HEK293T (cell line): ENCODE data around the gene CLASP1.

Experiments
- BHLHE40 ChIP-seq: fragments of 450-650 bp; IDR thresholded peaks from 2 replicates; pipeline ENCODE4 v1.6.1; 2016; ENCODE audit warnings: mild to moderate bottlenecking, moderate library complexity, borderline replicate concordance
- FOXK2 ChIP-seq: fragments of 450-650 bp; IDR thresholded peaks from 2 replicates; pipeline ENCODE4 v1.6.1; 2016; ENCODE audit warnings: mild to moderate bottlenecking
- FOXM1 ChIP-seq: fragments of 450-650 bp; IDR thresholded peaks from 2 replicates; pipeline ENCODE4 v1.6.1; 2017; ENCODE audit warnings: mild to moderate bottlenecking, borderline replicate concordance
- HDGF ChIP-seq: fragments of 450-650 bp; IDR thresholded peaks from 2 replicates; pipeline ENCODE4 v1.6.1; 2017; ENCODE audit warnings: antibody characterized with exemption, borderline replicate concordance
- L3MBTL2 ChIP-seq: fragments of 450-650 bp; conservative IDR thresholded peaks from 2 replicates; pipeline ENCODE4 v1.6.1; 2016; ENCODE audit warnings: mild to moderate bottlenecking
- SP1 ChIP-seq: fragments of 450-650 bp; IDR thresholded peaks from 2 replicates; pipeline ENCODE4 v1.6.1; 2017
- SUZ12 ChIP-seq: fragments of 450-650 bp; IDR thresholded peaks from 2 replicates; pipeline ENCODE4 v1.6.1; 2016; ENCODE audit warnings: mild to moderate bottlenecking
- TARDBP ChIP-seq: fragments of 450-650 bp; IDR thresholded peaks from 2 replicates; pipeline ENCODE4 v1.6.1; 2016
- ZNF384 ChIP-seq: fragments of 450-650 bp; IDR thresholded peaks from 2 replicates; pipeline ENCODE4 v1.6.1; 2016

DNA sequence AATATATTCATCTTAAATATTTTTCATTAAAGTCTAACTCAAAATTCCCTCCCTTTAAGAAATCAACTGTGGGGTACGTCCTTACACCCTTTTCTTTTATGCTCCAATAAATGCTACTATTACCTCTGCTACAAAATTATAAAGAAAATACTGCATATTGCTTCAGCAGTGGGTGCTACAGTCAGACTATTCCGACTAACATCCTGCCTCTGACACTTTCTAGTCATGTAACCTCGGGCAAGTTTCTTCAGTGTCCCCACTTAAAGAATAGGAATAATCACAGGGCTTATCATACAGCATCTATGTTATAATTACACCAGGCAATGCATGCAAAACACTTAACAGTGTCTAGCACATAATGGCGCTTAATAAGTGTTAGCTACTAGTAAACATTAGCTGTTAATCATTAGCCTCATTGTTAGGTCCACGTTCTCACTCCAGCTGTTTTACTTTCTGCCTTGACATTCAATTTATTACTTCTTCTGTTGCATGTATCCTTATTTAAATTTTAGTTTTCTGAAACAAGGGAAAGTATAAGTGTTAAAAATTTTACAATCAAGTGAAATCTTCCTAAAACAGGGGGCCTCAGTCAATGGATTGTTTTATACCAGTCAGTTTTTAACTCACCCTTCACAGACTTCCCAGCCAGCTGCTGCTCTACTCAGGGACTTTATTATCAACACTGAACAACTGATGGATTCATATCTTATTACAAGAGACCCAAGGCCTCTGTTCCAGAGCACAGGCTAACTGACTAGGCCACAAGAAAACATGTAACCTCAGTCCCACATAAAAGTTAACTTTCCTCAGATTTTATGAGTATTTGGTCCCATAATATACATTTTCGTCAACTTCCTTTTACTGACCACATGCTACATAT, 54.0 kb downstream of the CLASP1 start:
- TF ChIP-seq L3MBTL2 (no peak), SP1 (no peak), HDGF (no peak), BHLHE40 (no peak), TARDBP (no peak), ZNF384 (no peak), FOXM1 (no peak), FOXK2 (no peak), SUZ12 (no peak)
